Glutamatergic neuron (in vitro differentiated cells): ENCODE results near the gene PTBP3. TPM values are rescaled to one million over a fixed set of nuclear protein-coding genes. Genes with fewer than 3 reads are reported as not detected.

Experiments used
- DNase-seq: peaks from one replicate; pipeline ENCODE4 v3.0.0; 2022
- H3K27ac Mint-ChIP-seq: one replicate; pipeline ENCODE4 v1.8.0; 2020; ENCODE audit warnings: mild to moderate bottlenecking, mixed read lengths, inconsistent platforms; ENCODE audit not compliant: unreplicated experiment
- H3K27me3 Mint-ChIP-seq: one replicate; pipeline ENCODE4 v1.8.0; 2020; ENCODE audit warnings: mild to moderate bottlenecking, moderate library complexity, mixed read lengths, inconsistent platforms; ENCODE audit not compliant: unreplicated experiment
- H3K36me3 Mint-ChIP-seq: one replicate; pipeline ENCODE4 v1.8.0; 2020; ENCODE audit warnings: mild to moderate bottlenecking, mixed read lengths, inconsistent platforms; ENCODE audit not compliant: unreplicated experiment
- H3K4me1 Mint-ChIP-seq: one replicate; pipeline ENCODE4 v1.8.0; 2020; ENCODE audit warnings: mild to moderate bottlenecking, low read depth, mixed read lengths, inconsistent platforms; ENCODE audit not compliant: unreplicated experiment
- H3K4me3 Mint-ChIP-seq: one replicate; pipeline ENCODE4 v1.8.0; 2020; ENCODE audit warnings: mild to moderate bottlenecking, mixed read lengths, inconsistent platforms; ENCODE audit not compliant: unreplicated experiment
- H3K9me3 Mint-ChIP-seq: one replicate; pipeline ENCODE4 v1.8.0; 2020; ENCODE audit warnings: mild to moderate bottlenecking, moderate library complexity, mixed read lengths, inconsistent platforms; ENCODE audit not compliant: unreplicated experiment
- CTCF ChIP-seq: fragments of 200-600 bp; sonication (generic); IDR thresholded peaks from one replicate; pipeline ENCODE4 v1.5.0; 2021; ENCODE audit not compliant: partially characterized antibody, unreplicated experiment
- total RNA-seq: library from RNA; stranded (reverse); fragmentation: NEBNext Ultra II Directional; extraction: Animal tissue kit (Norgen Biotek cat#: 25700); gene quantifications from one replicate; pipeline ENCODE4 v1.2.1, GENCODE V29; 2021; ENCODE audit not compliant: unreplicated experiment

The PTBP3 gene
- total RNA-seq, 1 donor from 2014 or later = 48.6 TPM

- no peak for TF ChIP-seq CTCF
These were observed 17.8 kb downstream of the PTBP3 start for GRCh38 chr9:112315331-112316257.

GRCh38 chr9:112312139-112312538 lies 21.3 kb downstream of the PTBP3 start:
- H3K9me3 Mint-ChIP-seq = no peaks in the 10 kb centered on the region

More at GRCh38 chr9:112315331-112316257, 17.8 kb downstream of the PTBP3 start:
- no peak for DNase-seq
- peaks cover 1% of the 10 kb centered on the region for H3K27me3 Mint-ChIP-seq
- no peaks in the 10 kb centered on the region for H3K4me1 Mint-ChIP-seq
- H3K4me3 Mint-ChIP-seq = no peak overlapping the region
- H3K9me3 Mint-ChIP-seq = peaks cover 1% of the 10 kb centered on the region
- no peak overlapping the region for H3K27ac Mint-ChIP-seq
- H3K36me3 Mint-ChIP-seq = peaks cover 4% of the 10 kb centered on the region

GRCh38 chr9:112311497-112311896 lies 21.9 kb downstream of the PTBP3 start:
- Mint-ChIP-seq H3K27me3 (peaks cover 1% of the 10 kb centered on the region), H3K9me3 (no peaks in the 10 kb centered on the region), H3K4me3 (no peak overlapping the region), H3K4me1 (peaks cover 6% of the 10 kb centered on the region), H3K27ac (no peak overlapping the region), H3K36me3 (no peaks in the 10 kb centered on the region)
- TF ChIP-seq CTCF = no peak
- DNase-seq = no peak

More at GRCh38 chr9:112312139-112312538, 21.3 kb downstream of the PTBP3 start:
- H3K36me3 Mint-ChIP-seq = no peaks in the 10 kb centered on the region
- DNase-seq = no peak
- TF ChIP-seq CTCF = no peak
- peaks cover 6% of the 10 kb centered on the region for H3K4me1 Mint-ChIP-seq
- no peak overlapping the region for H3K4me3 Mint-ChIP-seq
- no peak overlapping the region for H3K27ac Mint-ChIP-seq
- H3K27me3 Mint-ChIP-seq = peaks cover 1% of the 10 kb centered on the region

GRCh38 chr9:112310826-112311225 lies 22.6 kb downstream of the PTBP3 start:
- TF ChIP-seq CTCF = no peak
- H3K36me3 Mint-ChIP-seq = no peaks in the 10 kb centered on the region
- peaks cover 1% of the 10 kb centered on the region for H3K27me3 Mint-ChIP-seq
- no peak for DNase-seq
- no peaks in the 10 kb centered on the region for H3K9me3 Mint-ChIP-seq
- peaks cover 6% of the 10 kb centered on the region for H3K4me1 Mint-ChIP-seq
- H3K4me3 Mint-ChIP-seq = no peak overlapping the region
- H3K27ac Mint-ChIP-seq = no peak overlapping the region

GRCh38 chr9:112308588-112308987 lies 24.8 kb downstream of the PTBP3 start:
- H3K9me3 Mint-ChIP-seq = peaks cover 1% of the 10 kb centered on the region
- H3K4me3 Mint-ChIP-seq = no peak overlapping the region
- peaks cover 6% of the 10 kb centered on the region for H3K4me1 Mint-ChIP-seq
- peaks cover 3% of the 10 kb centered on the region for H3K27me3 Mint-ChIP-seq
- no peaks in the 10 kb centered on the region for H3K36me3 Mint-ChIP-seq
- DNase-seq = no peak
- no peak for TF ChIP-seq CTCF
- peak overlapping the region; percentile 36 for H3K27ac Mint-ChIP-seq
